Measurements from ENCODE around the gene EMC9. TPM values are rescaled to one million over a fixed set of nuclear protein-coding genes. Genes with fewer than 3 reads are reported as not detected.

Gene EMC9
- total RNA-seq (2022; extraction: Qiagen RNA extraction) = 49.0 to 66.1 TPM (median 64.4 TPM) in 5 replicates

GRCh38 chr14:24141097-24141880 is at the start of gene EMC9:
Gene EMC9, minus strand, starts transcription at chr14:24141591. Its CDS starts 287 bp downstream, at chr14:24141304.

GRCh38 chr14:24188251-24189058 is 47.1 kb upstream of the EMC9 start, which contains the start of gene IPO4:
Gene IPO4, minus strand, starts transcription at chr14:24188816. Its CDS starts 29 bp downstream, at chr14:24188787.

GRCh38 chr14:24171422-24172260 is 30.2 kb upstream of the EMC9 start, which contains the start of gene REC8:
Gene REC8, plus strand, starts transcription at chr14:24172080. Its CDS starts 473 bp downstream, at chr14:24172553.

GRCh38 chr14:24160850-24161804 is 19.7 kb upstream of the EMC9 start, which contains the start of gene IRF9:
Gene IRF9, plus strand, starts transcription at chr14:24161265. Its CDS starts 880 bp downstream, at chr14:24162145.

GRCh38 chr14:24146978-24147760 is 5.8 kb upstream of the EMC9 start, which contains the start of gene RNF31:
Gene RNF31, plus strand, starts transcription at chr14:24147498. Its CDS starts 201 bp downstream, at chr14:24147699.

GRCh38 chr14:24146453-24146977 is 5.1 kb upstream of the EMC9 start, which contains the start of gene PSME2:
Gene PSME2, minus strand, starts transcription at chr14:24146610. Its CDS starts 29 bp downstream, at chr14:24146581.

GRCh38 chr14:24135834-24136683 is 5.3 kb downstream of the EMC9 start, which contains the start of gene PSME1:
Gene PSME1, plus strand, starts transcription at chr14:24136194. Its CDS starts 69 bp downstream, at chr14:24136263.

GRCh38 chr14:24130380-24130716 is 11.0 kb downstream of the EMC9 start, which contains the start of gene FITM1:
Gene FITM1, plus strand, starts transcription at chr14:24130659. Its CDS starts 905 bp downstream, at chr14:24131564.

GRCh38 chr14:24114532-24115421 is 26.6 kb downstream of the EMC9 start, which contains the start of the genes DCAF11 and NRL:
Gene DCAF11, plus strand, starts transcription at chr14:24114777. Its CDS starts 818 bp downstream, at chr14:24115595.
Gene NRL, minus strand, starts transcription at chr14:24114949. Its CDS starts 32,101 bp downstream, at chr14:24082848.

GRCh38 chr14:24093901-24094840 is 47.2 kb downstream of the EMC9 start, which contains the start of gene PCK2:
Gene PCK2, plus strand, starts transcription at chr14:24094311. Its CDS starts 95 bp downstream, at chr14:24094406.

Other genes starting within 250 kb of the EMC9 start
- gene DHRS4, start 187.8 kb downstream of the EMC9 start, total RNA-seq (2022; extraction: Qiagen RNA extraction) = 44.3 to 49.9 TPM (median 47.7 TPM) in 5 replicates
- 21.2 to 33.3 TPM (median 30.4 TPM) in 5 replicates for gene DHRS4L2, start 152.7 kb downstream of the EMC9 start, total RNA-seq (2022; extraction: Qiagen RNA extraction)
- gene CARMIL3, start 89.6 kb downstream of the EMC9 start, total RNA-seq (2022; extraction: Qiagen RNA extraction) = 0.40 to 0.58 TPM (median 0.50 TPM) in 5 replicates
- 0.05 TPM in 1 of 5 replicates, not detected in the others for gene CPNE6, start 70.0 kb downstream of the EMC9 start, total RNA-seq (2022; extraction: Qiagen RNA extraction)
- 15.8 to 22.3 TPM (median 20.7 TPM) in 5 replicates for gene PCK2, start 47.3 kb downstream of the EMC9 start, total RNA-seq (2022; extraction: Qiagen RNA extraction)
- 19.4 to 24.7 TPM (median 20.5 TPM) in 5 replicates for gene DCAF11, start 26.8 kb downstream of the EMC9 start, total RNA-seq (2022; extraction: Qiagen RNA extraction)
- gene NRL, start 26.6 kb downstream of the EMC9 start, total RNA-seq (2022; extraction: Qiagen RNA extraction) = 0.60 to 1.1 TPM (median 0.97 TPM) in 5 replicates
- gene FITM1, start 10.9 kb downstream of the EMC9 start, total RNA-seq (2022; extraction: Qiagen RNA extraction) = 0.07 to 0.15 TPM in 2 of 5 replicates, not detected in the others
- 161 to 192 TPM (median 170 TPM) in 5 replicates for gene PSME1, start 5.4 kb downstream of the EMC9 start, total RNA-seq (2022; extraction: Qiagen RNA extraction)
- gene PSME2, start 5.0 kb upstream of the EMC9 start, total RNA-seq (2022; extraction: Qiagen RNA extraction) = 158 to 201 TPM (median 173 TPM) in 5 replicates
- 19.4 to 37.6 TPM (median 29.7 TPM) in 5 replicates for gene RNF31, start 5.9 kb upstream of the EMC9 start, total RNA-seq (2022; extraction: Qiagen RNA extraction)
- 17.6 to 21.5 TPM (median 19.7 TPM) in 5 replicates for gene IRF9, start 19.7 kb upstream of the EMC9 start, total RNA-seq (2022; extraction: Qiagen RNA extraction)
- 2.6 to 8.3 TPM (median 4.8 TPM) in 5 replicates for gene REC8, start 30.5 kb upstream of the EMC9 start, total RNA-seq (2022; extraction: Qiagen RNA extraction)
- gene IPO4, start 47.2 kb upstream of the EMC9 start, total RNA-seq (2022; extraction: Qiagen RNA extraction) = 78.9 to 89.8 TPM (median 88.2 TPM) in 5 replicates
- 62.6 to 70.9 TPM (median 69.7 TPM) in 5 replicates for gene TM9SF1, start 53.9 kb upstream of the EMC9 start, total RNA-seq (2022; extraction: Qiagen RNA extraction)
- not detected in 5 replicates for gene TSSK4, start 64.1 kb upstream of the EMC9 start, total RNA-seq (2022; extraction: Qiagen RNA extraction)
- gene CHMP4A, start 71.9 kb upstream of the EMC9 start, total RNA-seq (2022; extraction: Qiagen RNA extraction) = 75.4 to 107 TPM (median 77.3 TPM) in 5 replicates
- 30.3 to 32.5 TPM (median 31.5 TPM) in 5 replicates for gene MDP1, start 74.5 kb upstream of the EMC9 start, total RNA-seq (2022; extraction: Qiagen RNA extraction)
- gene NEDD8, start 90.8 kb upstream of the EMC9 start, total RNA-seq (2022; extraction: Qiagen RNA extraction) = 441 to 466 TPM (median 453 TPM) in 5 replicates
- gene GMPR2, start 91.3 kb upstream of the EMC9 start, total RNA-seq (2022; extraction: Qiagen RNA extraction) = 55.1 to 62.8 TPM (median 56.6 TPM) in 5 replicates
- gene TINF2, start 101.0 kb upstream of the EMC9 start, total RNA-seq (2022; extraction: Qiagen RNA extraction) = 34.5 to 39.1 TPM (median 37.5 TPM) in 5 replicates
- gene TGM1, start 121.6 kb upstream of the EMC9 start, total RNA-seq (2022; extraction: Qiagen RNA extraction) = 0.65 to 1.3 TPM (median 1.1 TPM) in 5 replicates
- 14.9 to 18.6 TPM (median 18.0 TPM) in 5 replicates for gene RABGGTA, start 130.0 kb upstream of the EMC9 start, total RNA-seq (2022; extraction: Qiagen RNA extraction)
- gene DHRS1, start 158.2 kb upstream of the EMC9 start, total RNA-seq (2022; extraction: Qiagen RNA extraction) = 11.3 to 14.7 TPM (median 12.9 TPM) in 5 replicates
- gene NOP9, start 158.3 kb upstream of the EMC9 start, total RNA-seq (2022; extraction: Qiagen RNA extraction) = 14.5 to 19.5 TPM (median 17.5 TPM) in 5 replicates
- gene CIDEB, start 166.4 kb upstream of the EMC9 start, total RNA-seq (2022; extraction: Qiagen RNA extraction) = 0.18 to 0.66 TPM (median 0.20 TPM) in 5 replicates
- gene LTB4R2, start 168.5 kb upstream of the EMC9 start, total RNA-seq (2022; extraction: Qiagen RNA extraction) = 2.2 to 6.0 TPM (median 5.7 TPM) in 5 replicates
- gene LTB4R, start 169.9 kb upstream of the EMC9 start, total RNA-seq (2022; extraction: Qiagen RNA extraction) = 3.7 to 7.0 TPM (median 6.4 TPM) in 5 replicates
- gene ADCY4, start 193.5 kb upstream of the EMC9 start, total RNA-seq (2022; extraction: Qiagen RNA extraction) = not detected in 5 replicates
- not detected in 5 replicates for gene RIPK3, start 198.4 kb upstream of the EMC9 start, total RNA-seq (2022; extraction: Qiagen RNA extraction)
- 0.10 to 0.41 TPM (median 0.23 TPM) in 5 replicates for gene NFATC4, start 226.6 kb upstream of the EMC9 start, total RNA-seq (2022; extraction: Qiagen RNA extraction)

All from A549 treated with CORT108297 at 1 μM for 4 hours (cell line).